Articular chondrocyte of knee joint (primary cell): Measurements from ENCODE around the gene GANAB. TPM values are rescaled to one million over a fixed set of nuclear protein-coding genes. Genes with fewer than 3 reads are reported as not detected.

Experiments
- small RNA-seq: library from RNA; depleted of rRNA; stranded (forward); fragments of <200 nt; gene quantifications from one replicate; pipeline ENCODE3, GENCODE V24; 2012
- total RNA-seq: library from RNA; depleted of rRNA; stranded (reverse); fragments of >200 nt; gene quantifications from 2 replicates; pipeline ENCODE4 v1.2.3, GENCODE V29; 2012

GANAB gene
- total RNA-seq = 251 and 282 TPM in 2 replicates

DNA sequence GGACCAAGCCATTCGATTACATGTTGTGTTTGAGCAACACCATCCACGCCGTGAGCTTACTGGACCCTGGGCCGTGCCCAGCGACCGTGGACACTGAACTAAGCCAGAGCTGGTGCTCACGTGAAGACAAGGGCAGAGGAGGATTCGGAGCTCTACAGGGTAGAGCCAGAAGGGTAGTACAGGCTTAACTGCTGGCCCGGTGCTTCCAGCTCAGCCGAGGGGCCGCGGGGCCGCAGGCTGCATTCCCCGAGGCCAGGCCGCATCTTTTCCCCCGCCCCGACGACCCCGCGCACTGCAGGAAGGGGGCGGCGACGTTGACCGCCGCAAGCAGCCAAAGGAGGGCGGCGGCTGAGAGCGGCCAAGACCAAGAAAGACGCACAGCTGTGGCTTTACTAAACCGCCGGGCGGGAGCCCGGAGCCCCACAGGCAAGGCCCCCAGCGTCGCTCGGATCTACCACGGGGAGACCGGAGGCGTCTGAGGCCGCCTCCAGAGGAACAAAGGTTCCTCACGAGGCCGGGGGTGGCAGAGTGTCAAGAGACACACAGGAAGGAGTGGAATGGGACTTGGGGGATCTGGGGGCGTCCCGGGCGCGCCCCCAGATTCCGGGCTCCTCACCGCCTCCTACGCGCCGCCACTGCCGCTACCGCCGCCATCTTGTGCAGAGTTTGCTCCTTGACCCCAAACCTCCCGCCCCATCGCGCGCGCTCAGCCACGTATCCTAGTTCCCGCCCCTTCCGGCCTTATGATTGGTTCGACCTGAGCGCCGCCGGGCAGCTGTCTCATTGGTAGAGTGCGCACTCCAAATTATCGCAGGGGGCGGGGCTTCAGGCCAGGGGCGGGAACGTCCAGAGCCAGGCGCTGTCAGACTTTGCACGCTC, at the start of gene GANAB:
Gene GANAB, minus strand, starts transcription at position 668 of the 879 bp plus-strand sequence. Its CDS starts 14 bp downstream, at position 654.

DNA sequence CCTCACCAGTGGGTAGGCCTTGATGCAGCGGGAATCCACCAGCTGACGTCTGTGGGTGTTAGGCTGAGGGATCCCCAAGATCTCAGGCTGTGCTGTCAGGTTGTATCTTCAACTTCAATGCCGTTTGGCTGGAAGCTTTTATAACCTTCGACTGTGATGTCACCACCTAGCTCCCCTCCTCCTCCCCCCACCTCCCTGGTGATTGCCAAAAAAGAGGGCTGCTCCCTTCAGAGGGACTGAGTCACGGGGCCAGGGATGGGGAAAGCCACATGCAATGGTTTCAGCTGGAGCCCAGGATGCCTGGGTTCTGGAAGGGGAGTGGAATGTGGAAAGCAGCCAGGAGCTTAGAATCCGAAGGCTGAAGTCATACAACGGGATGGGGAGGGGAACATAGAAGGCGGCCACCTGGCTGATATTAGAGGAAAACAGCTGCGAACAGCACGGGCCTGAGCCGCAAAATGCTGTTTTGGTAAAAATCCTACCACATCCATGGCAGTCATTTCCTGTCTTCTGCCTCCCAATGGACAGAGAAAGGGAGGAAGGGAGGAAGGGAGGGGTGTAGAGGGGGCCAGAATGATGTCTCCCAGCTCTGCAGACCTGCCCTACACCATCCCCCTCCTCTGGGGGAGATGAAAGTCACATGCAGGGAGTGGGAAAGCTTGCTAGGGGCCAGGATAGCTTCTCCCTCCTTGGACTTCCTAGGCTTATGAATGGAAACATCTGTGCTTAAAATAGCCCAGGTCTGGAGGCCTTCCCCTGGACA, 43.2 kb upstream of the GANAB start, which contains the start of gene LRRN4CL:
Gene LRRN4CL, minus strand, starts transcription at position 110 of the 763 bp plus-strand sequence. CDS start 1,022 bp downstream, outside the sequence.

DNA sequence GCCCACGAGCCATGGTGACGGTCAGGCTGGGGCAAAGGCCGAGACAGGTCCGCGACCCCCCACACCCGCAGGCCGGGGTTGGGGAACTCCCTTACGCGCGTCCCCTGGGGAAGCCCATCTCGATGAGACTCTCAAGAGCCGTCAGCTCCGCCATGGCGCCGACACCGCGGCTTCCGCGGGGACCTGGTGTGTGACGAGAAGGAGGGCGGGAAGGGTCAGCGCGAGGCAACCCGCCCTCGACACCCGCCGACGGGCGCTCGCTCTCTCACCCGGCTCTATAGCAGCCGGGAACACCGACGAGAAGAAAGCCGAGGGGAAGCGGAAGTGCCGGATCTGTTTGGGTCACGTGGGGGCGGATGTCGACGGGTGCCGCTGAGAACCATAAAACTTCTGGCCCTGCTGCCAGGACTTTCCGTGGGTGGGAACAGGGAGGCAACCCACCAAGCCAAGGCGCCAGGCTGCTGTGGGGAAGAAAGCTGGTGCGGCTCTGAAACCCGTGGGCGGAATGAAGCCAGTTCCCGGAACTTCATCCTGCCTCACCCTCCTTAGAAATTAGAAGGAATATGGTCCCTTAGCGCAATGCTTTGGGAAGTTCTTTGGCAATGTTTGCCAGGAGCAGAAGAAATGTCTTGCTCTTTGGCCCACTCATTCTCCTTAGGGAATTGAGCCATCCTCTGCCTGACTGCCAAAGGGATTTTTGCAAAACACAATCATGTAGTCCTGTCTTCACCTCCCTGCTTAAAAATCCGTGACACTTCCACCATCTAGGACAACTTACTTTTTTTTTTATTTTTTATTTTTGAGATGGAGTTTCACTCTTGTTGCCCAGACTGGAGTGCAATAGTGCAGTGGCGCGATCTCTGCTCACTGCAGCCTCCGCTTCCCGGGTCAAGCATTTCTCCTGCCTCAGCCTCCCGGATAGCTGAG, 32.6 kb upstream of the GANAB start, which contains the start of gene UBXN1:
Gene UBXN1, minus strand, starts transcription at position 304 of the 927 bp plus-strand sequence. Its CDS starts 150 bp downstream, at position 154.

DNA sequence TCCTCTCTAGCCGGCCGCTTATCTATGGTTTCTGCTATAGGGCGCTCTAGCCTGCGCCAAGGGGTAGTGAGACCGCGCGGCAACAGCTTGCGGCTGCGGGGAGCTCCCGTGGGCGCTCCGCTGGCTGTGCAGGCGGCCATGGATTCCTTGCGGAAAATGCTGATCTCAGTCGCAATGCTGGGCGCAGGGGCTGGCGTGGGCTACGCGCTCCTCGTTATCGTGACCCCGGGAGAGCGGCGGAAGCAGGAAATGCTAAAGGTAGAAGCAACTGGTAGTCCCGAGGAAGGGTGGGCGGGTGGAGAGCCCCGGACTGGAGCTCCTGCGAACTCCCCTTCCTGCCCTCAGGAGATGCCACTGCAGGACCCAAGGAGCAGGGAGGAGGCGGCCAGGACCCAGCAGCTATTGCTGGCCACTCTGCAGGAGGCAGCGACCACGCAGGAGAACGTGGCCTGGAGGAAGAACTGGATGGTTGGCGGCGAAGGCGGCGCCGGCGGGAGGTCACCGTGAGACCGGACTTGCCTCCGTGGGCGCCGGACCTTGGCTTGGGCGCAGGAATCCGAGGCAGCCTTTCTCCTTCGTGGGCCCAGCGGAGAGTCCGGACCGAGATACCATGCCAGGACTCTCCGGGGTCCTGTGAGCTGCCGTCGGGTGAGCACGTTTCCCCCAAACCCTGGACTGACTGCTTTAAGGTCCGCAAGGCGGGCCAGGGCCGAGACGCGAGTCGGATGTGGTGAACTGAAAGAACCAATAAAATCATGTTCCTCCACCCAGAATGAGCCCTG, 25.4 kb upstream of the GANAB start, which contains the start of the genes LBHD1 and UQCC3:
Gene LBHD1, minus strand, starts transcription at position 660 of the 782 bp plus-strand sequence. CDS start 2,236 bp downstream, outside the sequence.
Gene UQCC3, plus strand, starts transcription at position 66 of the 782 bp plus-strand sequence. Its CDS starts 73 bp downstream, at position 139.

DNA sequence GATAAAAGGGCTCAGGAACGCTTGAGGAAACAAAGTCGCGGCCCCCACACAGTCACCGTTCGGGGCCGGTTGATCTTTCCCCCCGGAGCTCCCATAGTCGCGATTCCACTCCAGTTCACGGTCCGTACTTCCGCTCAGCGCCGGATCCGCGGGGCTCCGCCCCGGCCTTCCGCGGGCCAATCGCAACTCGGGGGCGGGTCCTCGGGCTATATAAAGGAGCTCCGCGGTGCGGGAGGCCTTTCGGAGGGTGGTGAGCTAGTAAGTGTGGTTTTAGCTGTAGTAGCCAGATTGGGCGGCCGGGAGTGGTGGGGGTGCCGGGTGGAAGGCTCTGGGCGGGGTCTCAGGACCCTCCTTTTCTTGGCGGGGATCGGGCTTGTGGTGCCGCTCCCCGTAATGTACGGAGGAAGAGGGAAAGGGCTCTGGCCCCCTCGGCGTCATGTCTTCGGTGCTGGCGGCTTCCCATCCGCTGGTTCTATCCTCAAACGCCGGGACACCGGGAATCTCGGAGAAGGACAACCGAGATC, 18.7 kb upstream of the GANAB start, which contains the start of the genes C11orf98 and CSKMT:
Gene C11orf98, minus strand, starts transcription at position 136 of the 524 bp plus-strand sequence. Its CDS starts 41 bp downstream, at position 95.
Gene CSKMT, plus strand, starts transcription at position 238 of the 524 bp plus-strand sequence. CDS start 568 bp downstream, outside the sequence.

DNA sequence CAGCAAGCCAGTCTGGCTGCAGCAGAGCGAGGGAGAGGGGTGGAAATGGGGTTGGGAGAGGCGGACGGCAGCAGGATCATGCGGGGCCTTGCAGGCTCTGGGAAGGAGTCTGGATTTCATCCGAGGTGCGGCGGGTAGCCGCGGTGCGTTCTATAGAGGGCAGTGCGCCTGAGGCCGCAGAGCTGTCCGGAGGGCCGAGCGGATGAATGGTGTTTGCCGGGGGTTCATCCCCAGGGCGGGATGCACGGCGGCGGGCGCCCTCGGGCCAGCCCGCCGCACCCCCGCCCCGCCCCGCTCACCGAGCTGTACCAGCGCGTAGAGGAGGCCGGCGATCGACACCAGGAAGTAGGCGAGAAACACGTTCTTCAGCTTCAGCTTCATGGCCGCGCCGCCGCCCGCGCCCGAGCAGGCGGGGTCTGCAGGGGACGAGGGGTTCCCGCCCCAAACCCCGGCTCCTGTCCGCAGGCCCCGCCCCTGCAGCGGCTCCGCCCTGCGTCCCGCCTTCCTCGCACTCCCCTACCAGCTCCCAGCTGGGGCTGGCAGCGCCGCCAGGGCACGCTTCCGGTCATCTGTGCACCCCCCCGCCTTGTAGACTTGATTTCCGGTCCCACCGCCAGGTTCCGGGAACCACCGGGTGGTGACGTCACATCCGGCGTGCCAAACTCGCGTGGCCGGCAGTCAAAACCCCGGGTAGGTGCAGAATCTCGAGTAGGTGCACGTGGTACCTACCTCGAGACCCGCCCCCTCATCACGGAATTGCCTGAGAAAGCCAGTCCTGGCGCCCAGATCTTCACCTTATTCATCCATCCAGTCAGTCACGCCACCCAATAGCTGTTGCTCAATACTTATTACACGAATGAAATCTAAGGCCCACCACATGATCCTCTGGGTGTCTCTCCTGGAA, 24.6 kb downstream of the GANAB start, which contains the start of gene B3GAT3:
Gene B3GAT3, minus strand, starts transcription at position 420 of the 904 bp plus-strand sequence. Its CDS starts 39 bp downstream, at position 381.

DNA sequence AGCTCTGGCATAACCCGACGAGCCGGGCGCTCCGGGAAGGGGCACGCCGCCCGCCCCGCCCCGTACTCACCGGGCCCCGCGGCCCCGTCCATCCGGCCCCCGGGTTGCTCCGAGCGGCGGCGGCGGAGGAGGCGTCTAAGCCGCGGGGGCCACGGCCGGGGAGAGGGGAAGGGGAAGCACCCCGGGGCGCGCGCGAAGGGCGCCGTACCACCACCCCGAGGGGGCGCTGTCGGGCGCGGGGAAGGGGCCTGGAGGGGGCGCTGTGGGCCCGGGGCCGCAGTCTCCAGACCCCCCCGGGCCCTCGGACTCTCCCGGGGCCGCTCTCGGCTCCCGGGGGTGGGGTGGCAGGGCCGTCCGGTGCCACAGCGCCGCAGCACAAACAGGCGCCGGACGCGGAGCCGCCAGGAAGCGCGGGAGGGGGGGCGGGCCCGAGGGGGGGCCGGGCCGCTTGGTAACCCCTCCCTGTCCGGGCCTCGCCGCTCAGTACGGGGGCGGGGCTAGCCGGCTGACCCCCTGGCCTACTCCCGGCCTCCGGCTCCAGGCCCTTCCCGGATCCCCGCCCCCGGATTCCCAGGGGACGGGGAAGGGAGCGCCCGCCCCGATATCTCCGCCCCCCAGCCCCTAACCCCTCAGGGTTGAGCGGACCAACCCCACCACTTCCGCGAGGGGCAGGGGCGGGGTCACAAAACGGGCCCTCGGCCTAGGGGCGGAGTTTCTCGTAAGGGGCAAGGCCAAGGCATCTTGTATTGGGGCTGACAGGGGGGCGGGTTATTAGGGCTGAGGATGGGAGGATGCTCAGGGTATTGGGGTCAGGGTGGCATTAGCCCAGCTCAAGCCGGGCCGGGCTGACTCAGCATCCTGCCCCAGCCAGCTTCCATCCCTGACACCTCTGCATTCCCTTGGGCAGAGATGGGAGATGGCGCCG, 33.8 kb downstream of the GANAB start, which contains the start of the genes EML3 and ROM1:
Gene EML3, minus strand, starts transcription at position 410 of the 925 bp plus-strand sequence. Its CDS starts 318 bp downstream, at position 92.
Gene ROM1, plus strand, starts transcription at position 892 of the 925 bp plus-strand sequence. Its CDS starts 25 bp downstream, at position 917.

DNA sequence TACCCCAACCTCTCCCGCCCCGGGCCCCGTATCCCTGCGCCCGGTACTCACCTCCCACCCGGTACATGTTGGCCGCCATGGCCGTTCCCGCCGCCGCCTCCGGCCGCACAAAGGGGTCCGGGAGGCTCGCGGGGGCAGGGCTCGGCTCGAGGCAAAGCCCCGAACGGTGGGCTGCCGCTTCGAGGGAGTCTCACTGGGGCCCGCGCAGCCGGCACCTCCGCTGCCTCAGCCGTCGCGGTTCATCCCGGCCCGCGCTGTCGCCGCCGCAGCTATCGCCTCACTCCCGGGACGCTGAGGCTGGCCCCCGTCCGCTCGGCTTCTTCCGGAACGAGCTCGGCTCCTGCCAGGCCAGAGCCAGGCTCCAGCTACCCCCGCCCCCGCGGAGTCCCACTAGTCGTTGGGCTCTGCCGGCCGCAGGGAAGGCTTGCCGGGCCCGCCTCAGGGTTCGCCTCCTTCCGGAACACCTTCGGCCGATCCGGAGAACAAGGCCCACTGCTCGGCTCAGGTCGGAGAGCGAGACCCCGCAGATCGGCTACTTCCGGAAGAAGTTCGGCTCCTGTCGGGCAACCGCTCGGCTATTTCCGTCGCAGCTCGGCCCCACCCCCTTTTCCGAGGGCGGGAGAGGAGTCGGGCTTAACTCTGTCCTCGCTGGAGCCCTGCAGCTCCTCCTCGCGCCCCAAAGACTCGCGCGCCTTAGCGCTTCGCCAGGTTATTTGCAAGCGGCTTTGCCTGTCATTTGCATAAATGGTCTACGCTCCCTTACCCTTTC, 44.9 kb downstream of the GANAB start, which contains the start of gene MTA2:
Gene MTA2, minus strand, starts transcription at position 494 of the 769 bp plus-strand sequence. Its CDS starts 415 bp downstream, at position 79.

DNA sequence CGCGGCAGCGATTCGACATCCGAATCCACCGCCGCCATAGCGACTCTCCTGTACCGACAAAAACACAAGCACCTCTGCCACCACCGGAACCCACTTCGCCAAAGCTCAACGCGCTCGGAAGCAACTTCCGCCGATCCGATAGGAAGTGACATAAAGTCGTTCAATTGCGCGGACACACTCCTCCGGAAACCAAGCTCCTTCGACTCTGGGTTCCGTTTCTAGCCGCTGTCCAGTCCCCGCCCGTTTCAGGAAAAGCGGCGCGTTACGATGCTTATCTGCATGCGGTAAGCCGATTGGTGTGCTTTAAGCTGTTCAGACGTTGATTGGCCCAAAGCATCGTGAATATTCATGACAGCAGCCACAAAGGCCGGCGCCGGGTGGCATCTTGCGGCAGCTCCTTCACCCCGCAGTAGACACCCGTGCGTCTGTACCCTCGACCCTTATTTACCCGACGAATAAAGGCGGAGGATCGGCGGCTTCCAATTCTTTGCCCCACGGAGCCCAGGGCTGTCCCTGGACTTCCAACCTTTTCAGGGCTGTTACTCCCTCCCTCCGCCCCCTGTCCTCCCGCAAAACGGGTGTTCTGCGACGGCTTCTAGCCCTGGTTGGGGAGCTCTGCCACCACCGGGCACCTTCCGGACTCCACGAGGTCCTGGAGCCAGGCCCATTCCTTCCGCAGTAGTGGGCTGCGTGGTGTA, 54.8 kb downstream of the GANAB start, which contains the start of gene TUT1:
Gene TUT1, minus strand, starts transcription at position 76 of the 698 bp plus-strand sequence. Its CDS starts 38 bp downstream, at position 38.

Small RNA genes within 50 kb of the gene (small RNA-seq; reads per million reads assigned to genes)
- gene AP001458.1 (not detected), gene SNORA57 (not detected)

Other genes starting within 250 kb of the GANAB start
- gene SCGB1A1, start 227.6 kb downstream of the GANAB start, total RNA-seq = not detected in 2 replicates
- gene AHNAK, start 99.8 kb downstream of the GANAB start, total RNA-seq = 983 and 1,139 TPM in 2 replicates
- gene EEF1G, start 72.7 kb downstream of the GANAB start, total RNA-seq = 1,360 and 1,368 TPM in 2 replicates
- 6.8 TPM in 2 replicates for gene TUT1, start 55.1 kb downstream of the GANAB start, total RNA-seq
- gene MTA2, start 44.7 kb downstream of the GANAB start, total RNA-seq = 95.1 and 110 TPM in 2 replicates
- 30.4 and 34.6 TPM in 2 replicates for gene EML3, start 33.8 kb downstream of the GANAB start, total RNA-seq
- gene ROM1, start 33.4 kb downstream of the GANAB start, total RNA-seq = 9.3 and 10.6 TPM in 2 replicates
- 12.3 and 14.1 TPM in 2 replicates for gene B3GAT3, start 24.6 kb downstream of the GANAB start, total RNA-seq
- gene INTS5, start 6.7 kb upstream of the GANAB start, total RNA-seq = 19.9 and 20.5 TPM in 2 replicates
- 26.1 TPM in 2 replicates for gene C11orf98, start 18.6 kb upstream of the GANAB start, total RNA-seq
- 5.7 and 8.2 TPM in 2 replicates for gene CSKMT, start 18.7 kb upstream of the GANAB start, total RNA-seq
- 4.2 and 4.8 TPM in 2 replicates for gene UQCC3, start 25.1 kb upstream of the GANAB start, total RNA-seq
- gene LBHD1, start 25.7 kb upstream of the GANAB start, total RNA-seq = 4.0 and 6.1 TPM in 2 replicates
- gene UBXN1, start 32.5 kb upstream of the GANAB start, total RNA-seq = 102 and 103 TPM in 2 replicates
- 20.1 and 20.6 TPM in 2 replicates for gene LRRN4CL, start 42.9 kb upstream of the GANAB start, total RNA-seq
- gene BSCL2, start 60.8 kb upstream of the GANAB start, total RNA-seq = 52.7 and 54.8 TPM in 2 replicates
- gene GNG3, start 61.1 kb upstream of the GANAB start, total RNA-seq = not detected in 2 replicates
- gene HNRNPUL2, start 80.8 kb upstream of the GANAB start, total RNA-seq = 14.2 and 15.3 TPM in 2 replicates
- gene TTC9C, start 81.9 kb upstream of the GANAB start, total RNA-seq = 34.2 and 37.4 TPM in 2 replicates
- 12.7 and 13.5 TPM in 2 replicates for gene ZBTB3, start 107.5 kb upstream of the GANAB start, total RNA-seq
- gene POLR2G, start 115.0 kb upstream of the GANAB start, total RNA-seq = 62.4 and 64.4 TPM in 2 replicates
- gene TAF6L, start 124.8 kb upstream of the GANAB start, total RNA-seq = 10.8 and 13.7 TPM in 2 replicates
- 33.9 and 41.3 TPM in 2 replicates for gene TMEM179B, start 140.8 kb upstream of the GANAB start, total RNA-seq
- gene TMEM223, start 145.4 kb upstream of the GANAB start, total RNA-seq = 9.4 and 10.1 TPM in 2 replicates
- 35.2 and 35.7 TPM in 2 replicates for gene NXF1, start 158.8 kb upstream of the GANAB start, total RNA-seq
- 35.0 and 37.1 TPM in 2 replicates for gene STX5, start 185.4 kb upstream of the GANAB start, total RNA-seq
- not detected in 2 replicates for gene TEX54, start 186.2 kb upstream of the GANAB start, total RNA-seq
- 23.8 and 26.1 TPM in 2 replicates for gene WDR74, start 193.0 kb upstream of the GANAB start, total RNA-seq
- 198 and 208 TPM in 2 replicates for gene SLC3A2, start 234.3 kb upstream of the GANAB start, total RNA-seq